Kidney (tissue), 14 donors: ENCODE measurements around the gene RRP1B. TPM values are rescaled to one million over a fixed set of nuclear protein-coding genes. Genes with fewer than 3 reads are reported as not detected.

ENCODE experiments used
- DNase-seq, 5 donors: peaks; one replicate each; pipeline ENCODE4 v3.0.0-alpha.2; 2013 to 2020
- FAIRE-seq: peaks from 2 replicates; lab custom pipeline; 2012; peaks lifted over from hg19 to GRCh38; lab: Jason Lieb, UNC
- H3K27ac ChIP-seq, 2 donors: one replicate each; pipeline ENCODE4 v1.7.0; 2013; ENCODE audit warnings: low read depth in 2 of 2, low read length in 2 of 2, inconsistent platforms in 1 of 2
- H3K27me3 ChIP-seq: one replicate; pipeline ENCODE4 v1.7.1; 2013; ENCODE audit warnings: low read length, inconsistent platforms; ENCODE audit not compliant: control insufficient read depth, insufficient read depth
- H3K36me3 ChIP-seq, 3 donors: one replicate each; pipeline versions ENCODE4 v1.7.0 to v1.7.1; 2013; ENCODE audit warnings: low read length in 3 of 3, control low read depth in 1 of 3, inconsistent platforms in 1 of 3; ENCODE audit not compliant: insufficient read depth in 3 of 3, control insufficient read depth in 2 of 3
- H3K4me1 ChIP-seq, 3 donors: one replicate each; pipeline versions ENCODE4 v1.7.0 to v1.7.1; 2013; ENCODE audit warnings: low read length in 3 of 3, inconsistent platforms in 1 of 3, low read depth in 1 of 3; ENCODE audit not compliant: control insufficient read depth in 2 of 3, insufficient read depth in 2 of 3
- H3K4me3 ChIP-seq, 3 donors: one replicate each; pipeline versions ENCODE4 v1.7.0 to v1.8.1; 2013; ENCODE audit warnings: low read length in 3 of 3, control low read depth in 1 of 3, inconsistent platforms in 1 of 3
- H3K9ac ChIP-seq, 3 donors: one replicate each; pipeline versions ENCODE4 v1.7.0 to v1.7.1; 2013; ENCODE audit warnings: low read length in 3 of 3, control low read depth in 1 of 3, inconsistent platforms in 1 of 3
- H3K9me3 ChIP-seq, 3 donors: one replicate each; pipeline versions ENCODE4 v1.7.0 to v1.7.1; 2013; ENCODE audit warnings: low read length in 3 of 3, control low read depth in 1 of 3, inconsistent platforms in 1 of 3; ENCODE audit not compliant: control insufficient read depth in 2 of 3, insufficient read depth in 1 of 3
- CTCF ChIP-seq: IDR thresholded peaks from 3 replicates; pipeline ENCODE4 v1.5.1; 2012; ENCODE audit warnings: mild to moderate bottlenecking, moderate library complexity, borderline replicate concordance; ENCODE audit not compliant: insufficient read depth; ENCODE audit errors: extremely low read depth
- intact Hi-C: fragments of 100-400 bp; cut with DNase I; formaldehyde crosslinking; loops from one replicate; pipeline ENCODE4 v1.11.1; 2022
- polyA plus RNA-seq: library from polyadenylated mRNA; stranded (reverse); fragments of 350-450 nt; fragmentation: Illumina TruSeq; extraction: RNeasy Lipid Tissue Mini Kit (QIAGEN cat#74804); gene quantifications from one replicate; pipeline ENCODE4 v1.2.3, GENCODE V29; 2014; ENCODE audit warnings: low read depth, low replicate concordance; ENCODE audit not compliant: insufficient read depth
- total RNA-seq: library from RNA; stranded (reverse); fragmentation: NEBNext Ultra II Directional; extraction: Animal tissue kit (Norgen Biotek cat#: 25700); gene quantifications from one replicate; pipeline ENCODE4 v1.2.1, GENCODE V29; 2021
- donor health status: control.
- donor health status: control.
- donor health status: control.
- donor health status: control.
- donor health status: control.
- donor health status: DM: yes; HTN: yes; CAD: no.
- donor health status: Normal renal cell carcinoma (clear cell type).

RRP1B gene
- total and polyA plus RNA-seq, 2 donors from 2014 or later, result 5.0 to 17.8 TPM

GRCh38 chr21:43623588-43623987 is 35.8 kb upstream of the RRP1B start:
- Histone ChIP-seq H3K9ac (no peak overlapping the region), H3K4me3 (no peak overlapping the region), H3K27me3 (no peaks in the 10 kb centered on the region), H3K36me3 (no peaks in the 10 kb centered on the region), H3K4me1 (peaks cover 0 to 2% (median 0%) of the 10 kb centered on the region in 3 donors), H3K9me3 (no peaks in the 10 kb centered on the region), H3K27ac (no peak overlapping the region)
- DNase-seq (no peak), FAIRE-seq (no peak)
- no peak for TF ChIP-seq CTCF
- intact Hi-C loops, result no loop called here

GRCh38 chr21:43624339-43624738 is 35.0 kb upstream of the RRP1B start:
- FAIRE-seq, result no peak
- TF ChIP-seq CTCF, result no peak

GRCh38 chr21:43626390-43626789 is 33.0 kb upstream of the RRP1B start:
- intact Hi-C loops, result no loop called here
- Histone ChIP-seq H3K9ac (no peak overlapping the region), H3K9me3 (peaks cover 0 to 4% (median 0%) of the 10 kb centered on the region in 3 donors), H3K36me3 (no peaks in the 10 kb centered on the region), H3K4me1 (peaks cover 0 to 2% (median 0%) of the 10 kb centered on the region in 3 donors), H3K27ac (no peak overlapping the region), H3K27me3 (no peaks in the 10 kb centered on the region), H3K4me3 (no peak overlapping the region)
- FAIRE-seq (no peak), DNase-seq (no peak)
- no peak for TF ChIP-seq CTCF

More at GRCh38 chr21:43624339-43624738, 35.0 kb upstream of the RRP1B start:
- Histone ChIP-seq H3K4me3 (no peak overlapping the region), H3K9ac (no peak overlapping the region), H3K27ac (no peak overlapping the region), H3K9me3 (peaks cover 0 to 4% (median 0%) of the 10 kb centered on the region in 3 donors), H3K36me3 (no peaks in the 10 kb centered on the region), H3K4me1 (peaks cover 0 to 2% (median 0%) of the 10 kb centered on the region in 3 donors), H3K27me3 (no peaks in the 10 kb centered on the region)
- intact Hi-C loops, result no loop called here
- peak in 3 of 5 donors; percentile 27 to 53 (median 50) for DNase-seq

GRCh38 chr21:43627527-43627926 is 31.8 kb upstream of the RRP1B start:
- DNase-seq (no peak), FAIRE-seq (no peak)
- H3K36me3 ChIP-seq, result no peaks in the 10 kb centered on the region
- H3K4me3 ChIP-seq, result no peak overlapping the region
- H3K4me1 ChIP-seq, result peaks cover 0 to 2% (median 0%) of the 10 kb centered on the region in 3 donors
- TF ChIP-seq CTCF, result no peak
- no peak overlapping the region for H3K27ac ChIP-seq
- intact Hi-C loops, result no loop called here
- H3K9ac ChIP-seq, result no peak overlapping the region
- H3K9me3 ChIP-seq, result peaks cover 0 to 4% (median 0%) of the 10 kb centered on the region in 3 donors
- H3K27me3 ChIP-seq, result no peaks in the 10 kb centered on the region
